ENCODE data around the gene CHL1.

DNA sequence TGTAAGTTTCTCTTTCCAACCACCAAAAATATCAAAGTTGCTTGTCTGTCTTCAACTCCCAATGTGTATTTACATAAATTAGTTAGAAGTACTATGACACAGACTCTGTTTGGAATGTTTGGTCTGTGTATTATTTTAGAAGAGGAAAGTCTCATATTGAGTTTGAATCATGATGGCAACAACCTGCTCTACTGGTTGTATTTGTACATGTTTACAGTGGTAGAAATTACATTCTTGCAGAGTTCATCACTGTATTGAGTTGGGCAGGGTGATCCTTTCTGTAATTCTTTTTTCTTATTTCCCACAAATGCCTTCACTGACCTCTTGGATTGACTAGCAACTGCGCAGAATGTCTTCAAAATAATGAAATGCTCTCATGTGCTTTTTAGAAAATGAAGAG, 149.6 kb downstream of the CHL1 start:
- TF ChIP-seq, protein P1, sequence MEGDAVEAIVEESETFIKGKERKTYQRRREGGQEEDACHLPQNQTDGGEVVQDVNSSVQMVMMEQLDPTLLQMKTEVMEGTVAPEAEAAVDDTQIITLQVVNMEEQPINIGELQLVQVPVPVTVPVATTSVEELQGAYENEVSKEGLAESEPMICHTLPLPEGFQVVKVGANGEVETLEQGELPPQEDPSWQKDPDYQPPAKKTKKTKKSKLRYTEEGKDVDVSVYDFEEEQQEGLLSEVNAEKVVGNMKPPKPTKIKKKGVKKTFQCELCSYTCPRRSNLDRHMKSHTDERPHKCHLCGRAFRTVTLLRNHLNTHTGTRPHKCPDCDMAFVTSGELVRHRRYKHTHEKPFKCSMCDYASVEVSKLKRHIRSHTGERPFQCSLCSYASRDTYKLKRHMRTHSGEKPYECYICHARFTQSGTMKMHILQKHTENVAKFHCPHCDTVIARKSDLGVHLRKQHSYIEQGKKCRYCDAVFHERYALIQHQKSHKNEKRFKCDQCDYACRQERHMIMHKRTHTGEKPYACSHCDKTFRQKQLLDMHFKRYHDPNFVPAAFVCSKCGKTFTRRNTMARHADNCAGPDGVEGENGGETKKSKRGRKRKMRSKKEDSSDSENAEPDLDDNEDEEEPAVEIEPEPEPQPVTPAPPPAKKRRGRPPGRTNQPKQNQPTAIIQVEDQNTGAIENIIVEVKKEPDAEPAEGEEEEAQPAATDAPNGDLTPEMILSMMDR (IDR thresholded peaks at IDR 0.05; ENCODE audit: low read length): no peak
- TF ChIP-seq EZH2 (IDR thresholded peaks at IDR 0.05; ENCODE audit: borderline replicate concordance, low read length): no peak
